Gastroesophageal sphincter (tissue), 3 donors: ENCODE measurements around the gene SYNGR3.

ENCODE experiments used
- POLR2A ChIP-seq, 2 donors: fragments of 450-650 bp; IDR thresholded peaks; one replicate each; pipeline ENCODE4 v1.6.1; 2017; ENCODE audit warnings: antibody characterized with exemption in 2 of 2, mild to moderate bottlenecking in 2 of 2, moderate library complexity in 1 of 2
- POLR2AphosphoS5 ChIP-seq: sonication (generic); formaldehyde crosslinking; IDR thresholded peaks from one replicate; pipeline ENCODE4 v1.6.1; 2017; ENCODE audit warnings: antibody characterized with exemption
- TF ChIP-seq, protein P1 (sequence below), 4 experiments: fragments of 200-600 bp in 2 of 4; fragments of 450-650 bp in 2 of 4; sonication (generic) in 1 of 4; IDR thresholded peaks; one replicate each; pipeline ENCODE4 v1.5.1; 2017 to 2019; ENCODE audit warnings: antibody characterized with exemption in 4 of 4, mild to moderate bottlenecking in 2 of 4, moderate library complexity in 2 of 4

DNA sequence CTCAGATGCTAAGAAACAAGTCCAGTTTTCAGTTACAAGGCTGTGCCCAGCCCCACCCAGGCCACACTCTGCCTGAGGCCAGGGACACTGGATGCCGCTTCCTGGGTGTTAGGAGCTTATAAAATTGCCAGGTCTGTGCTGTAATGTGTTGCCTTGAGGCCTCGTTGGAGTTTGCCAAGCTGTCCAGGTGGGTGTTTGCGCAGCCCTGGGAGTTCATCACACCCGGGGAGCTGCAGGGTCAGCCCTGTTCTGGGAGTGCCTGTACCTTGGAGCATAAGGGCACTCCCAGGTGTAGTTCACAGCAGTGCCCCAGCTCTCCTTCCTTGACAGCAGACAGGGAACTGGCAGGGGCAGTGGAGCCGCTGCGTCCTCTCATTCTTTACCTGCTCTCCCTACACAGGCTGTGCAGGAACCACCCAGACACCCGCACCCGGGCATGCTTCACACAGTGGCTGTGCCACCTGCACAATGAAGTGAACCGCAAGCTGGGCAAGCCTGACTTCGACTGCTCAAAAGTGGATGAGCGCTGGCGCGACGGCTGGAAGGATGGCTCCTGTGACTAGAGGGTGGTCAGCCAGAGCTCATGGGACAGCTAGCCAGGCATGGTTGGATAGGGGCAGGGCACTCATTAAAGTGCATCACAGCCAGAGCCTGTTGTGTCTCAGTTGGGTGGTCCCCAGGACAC is 4.2 kb upstream of the SYNGR3 start:
- TF ChIP-seq, protein P1, sequence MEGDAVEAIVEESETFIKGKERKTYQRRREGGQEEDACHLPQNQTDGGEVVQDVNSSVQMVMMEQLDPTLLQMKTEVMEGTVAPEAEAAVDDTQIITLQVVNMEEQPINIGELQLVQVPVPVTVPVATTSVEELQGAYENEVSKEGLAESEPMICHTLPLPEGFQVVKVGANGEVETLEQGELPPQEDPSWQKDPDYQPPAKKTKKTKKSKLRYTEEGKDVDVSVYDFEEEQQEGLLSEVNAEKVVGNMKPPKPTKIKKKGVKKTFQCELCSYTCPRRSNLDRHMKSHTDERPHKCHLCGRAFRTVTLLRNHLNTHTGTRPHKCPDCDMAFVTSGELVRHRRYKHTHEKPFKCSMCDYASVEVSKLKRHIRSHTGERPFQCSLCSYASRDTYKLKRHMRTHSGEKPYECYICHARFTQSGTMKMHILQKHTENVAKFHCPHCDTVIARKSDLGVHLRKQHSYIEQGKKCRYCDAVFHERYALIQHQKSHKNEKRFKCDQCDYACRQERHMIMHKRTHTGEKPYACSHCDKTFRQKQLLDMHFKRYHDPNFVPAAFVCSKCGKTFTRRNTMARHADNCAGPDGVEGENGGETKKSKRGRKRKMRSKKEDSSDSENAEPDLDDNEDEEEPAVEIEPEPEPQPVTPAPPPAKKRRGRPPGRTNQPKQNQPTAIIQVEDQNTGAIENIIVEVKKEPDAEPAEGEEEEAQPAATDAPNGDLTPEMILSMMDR (IDR thresholded peaks at IDR 0.05), result no peak
- TF ChIP-seq POLR2AphosphoS5 (no peak), POLR2A (IDR thresholded peaks at IDR 0.05) (no peak)
